ENCODE measurements around the gene LMX1A.

DNA sequence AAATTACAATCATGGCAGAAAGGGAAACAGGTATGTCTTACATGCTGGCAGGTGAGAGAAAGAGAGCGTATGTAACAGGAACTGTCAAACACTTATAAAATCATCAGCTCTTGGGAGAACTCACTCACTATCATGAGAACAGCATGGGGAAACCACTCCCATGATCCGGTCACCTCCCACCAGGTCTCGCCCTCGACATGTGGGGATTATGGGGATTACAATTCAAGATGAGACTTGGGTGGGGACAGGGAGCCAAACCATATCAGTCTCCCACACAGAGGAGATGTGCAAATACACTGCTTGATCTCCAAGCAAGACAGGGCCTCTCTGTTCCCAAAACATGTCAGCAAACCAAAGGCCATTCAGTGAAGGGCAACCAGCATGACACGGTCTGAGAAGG is 27.4 kb downstream of the LMX1A start:
- TF ChIP-seq ZNF444 (CRISPR knock-in tag; IDR thresholded peaks at IDR 0.05) (no peak), SP2 (IDR thresholded peaks at IDR 0.05; ENCODE audit: extremely low read depth, low read depth, low read length, poor library complexity, severe bottlenecking) (no peak), CTBP1 (IDR thresholded peaks at IDR 0.05; ENCODE audit: borderline replicate concordance) (no peak), ZBTB17 (CRISPR knock-in tag; IDR thresholded peaks at IDR 0.05) (no peak), KAT8 (IDR thresholded peaks at IDR 0.05; ENCODE audit: low read depth) (no peak)
- TF ChIP-seq, protein P1, sequence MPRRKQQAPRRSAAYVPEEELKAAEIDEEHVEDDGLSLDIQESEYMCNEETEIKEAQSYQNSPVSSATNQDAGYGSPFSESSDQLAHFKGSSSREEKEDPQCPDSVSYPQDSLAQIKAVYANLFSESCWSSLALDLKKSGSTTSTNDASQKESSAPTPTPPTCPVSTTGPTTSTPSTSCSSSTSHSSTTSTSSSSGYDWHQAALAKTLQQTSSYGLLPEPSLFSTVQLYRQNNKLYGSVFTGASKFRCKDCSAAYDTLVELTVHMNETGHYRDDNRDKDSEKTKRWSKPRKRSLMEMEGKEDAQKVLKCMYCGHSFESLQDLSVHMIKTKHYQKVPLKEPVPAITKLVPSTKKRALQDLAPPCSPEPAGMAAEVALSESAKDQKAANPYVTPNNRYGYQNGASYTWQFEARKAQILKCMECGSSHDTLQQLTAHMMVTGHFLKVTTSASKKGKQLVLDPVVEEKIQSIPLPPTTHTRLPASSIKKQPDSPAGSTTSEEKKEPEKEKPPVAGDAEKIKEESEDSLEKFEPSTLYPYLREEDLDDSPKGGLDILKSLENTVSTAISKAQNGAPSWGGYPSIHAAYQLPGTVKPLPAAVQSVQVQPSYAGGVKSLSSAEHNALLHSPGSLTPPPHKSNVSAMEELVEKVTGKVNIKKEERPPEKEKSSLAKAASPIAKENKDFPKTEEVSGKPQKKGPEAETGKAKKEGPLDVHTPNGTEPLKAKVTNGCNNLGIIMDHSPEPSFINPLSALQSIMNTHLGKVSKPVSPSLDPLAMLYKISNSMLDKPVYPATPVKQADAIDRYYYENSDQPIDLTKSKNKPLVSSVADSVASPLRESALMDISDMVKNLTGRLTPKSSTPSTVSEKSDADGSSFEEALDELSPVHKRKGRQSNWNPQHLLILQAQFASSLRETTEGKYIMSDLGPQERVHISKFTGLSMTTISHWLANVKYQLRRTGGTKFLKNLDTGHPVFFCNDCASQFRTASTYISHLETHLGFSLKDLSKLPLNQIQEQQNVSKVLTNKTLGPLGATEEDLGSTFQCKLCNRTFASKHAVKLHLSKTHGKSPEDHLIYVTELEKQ (CRISPR knock-in tag; IDR thresholded peaks at IDR 0.05), result no peak
- TF ChIP-seq, protein P2, sequence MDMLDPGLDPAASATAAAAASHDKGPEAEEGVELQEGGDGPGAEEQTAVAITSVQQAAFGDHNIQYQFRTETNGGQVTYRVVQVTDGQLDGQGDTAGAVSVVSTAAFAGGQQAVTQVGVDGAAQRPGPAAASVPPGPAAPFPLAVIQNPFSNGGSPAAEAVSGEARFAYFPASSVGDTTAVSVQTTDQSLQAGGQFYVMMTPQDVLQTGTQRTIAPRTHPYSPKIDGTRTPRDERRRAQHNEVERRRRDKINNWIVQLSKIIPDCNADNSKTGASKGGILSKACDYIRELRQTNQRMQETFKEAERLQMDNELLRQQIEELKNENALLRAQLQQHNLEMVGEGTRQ (CRISPR knock-in tag; IDR thresholded peaks at IDR 0.05), result no peak
